Measurements from ENCODE around the gene FAM83G.
A peak's percentile ranks its signal among the peaks of the same experiment; 100 is the strongest.
"Not testable (repeated sequence)": the region's sequence is repeated elsewhere in the genome, so short reads cannot be mapped to it uniquely, and the experiment has no call there.

Gene FAM83G

GRCh38 chr17:19031729-19032128 is 27.2 kb upstream of the FAM83G start:
- DNase-seq (ENCODE audit: extremely low read depth, low read depth), result not testable (repeated sequence)
- peak; percentile 30 for TF ChIP-seq CTCF (IDR thresholded peaks at IDR 0.05; ENCODE audit: low read depth, low read length, missing control alignments)

GRCh38 chr17:19030771-19031449 is 26.3 kb upstream of the FAM83G start:
- not testable (repeated sequence) for DNase-seq (ENCODE audit: extremely low read depth, low read depth); H3K4me3 ChIP-seq (replicated peaks; ENCODE audit: low read depth, low read length)

More at GRCh38 chr17:19031729-19032128, 27.2 kb upstream of the FAM83G start:
- not testable (repeated sequence) for H3K4me3 ChIP-seq (replicated peaks; ENCODE audit: low read depth, low read length)

DNA sequence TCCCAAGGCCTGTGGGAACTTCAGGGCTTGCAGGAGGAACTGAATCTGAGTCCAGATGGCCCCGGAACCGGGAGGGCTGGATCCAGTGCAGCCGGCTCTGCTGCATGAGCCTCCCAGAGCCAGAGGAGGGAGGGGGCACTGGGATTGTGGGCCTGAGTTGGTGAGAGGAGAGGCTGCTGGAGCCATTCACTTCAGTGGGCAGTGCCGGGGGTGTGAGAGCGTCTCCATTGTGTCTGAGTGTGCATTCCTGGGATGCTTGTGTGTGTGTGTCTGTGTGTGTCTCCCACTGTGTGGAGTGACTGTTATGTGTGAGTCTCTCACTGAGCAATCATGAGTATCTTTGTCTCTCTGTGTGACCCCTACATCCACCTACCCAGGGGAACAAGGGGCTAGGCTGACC is 25.2 kb upstream of the FAM83G start:
- not testable (repeated sequence) for DNase-seq (ENCODE audit: extremely low read depth, low read depth); H3K4me3 ChIP-seq (replicated peaks; ENCODE audit: low read depth, low read length)

DNA sequence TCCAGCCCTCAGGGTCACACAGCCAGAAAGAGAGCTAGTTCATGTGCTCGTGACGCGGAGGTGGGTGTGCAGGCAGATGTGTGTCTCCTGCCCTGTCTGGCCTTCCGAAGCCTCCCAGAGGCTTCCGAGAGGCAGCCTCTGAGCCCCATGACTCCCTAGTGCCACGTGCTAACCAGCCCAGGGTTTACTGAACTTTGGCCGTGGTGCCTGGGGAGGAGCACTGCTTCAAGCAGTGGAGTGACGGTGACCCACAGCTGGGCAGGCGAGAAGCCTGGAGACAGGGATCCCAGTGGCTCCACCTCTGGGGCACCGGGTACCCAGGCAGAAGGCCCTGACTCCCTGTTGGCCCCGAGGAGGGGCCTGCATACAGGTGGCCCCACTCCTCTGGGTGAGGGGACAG is 24.1 kb upstream of the FAM83G start:
- not testable (repeated sequence) for H3K4me3 ChIP-seq (replicated peaks; ENCODE audit: low read depth, low read length); DNase-seq (ENCODE audit: extremely low read depth, low read depth)

DNA sequence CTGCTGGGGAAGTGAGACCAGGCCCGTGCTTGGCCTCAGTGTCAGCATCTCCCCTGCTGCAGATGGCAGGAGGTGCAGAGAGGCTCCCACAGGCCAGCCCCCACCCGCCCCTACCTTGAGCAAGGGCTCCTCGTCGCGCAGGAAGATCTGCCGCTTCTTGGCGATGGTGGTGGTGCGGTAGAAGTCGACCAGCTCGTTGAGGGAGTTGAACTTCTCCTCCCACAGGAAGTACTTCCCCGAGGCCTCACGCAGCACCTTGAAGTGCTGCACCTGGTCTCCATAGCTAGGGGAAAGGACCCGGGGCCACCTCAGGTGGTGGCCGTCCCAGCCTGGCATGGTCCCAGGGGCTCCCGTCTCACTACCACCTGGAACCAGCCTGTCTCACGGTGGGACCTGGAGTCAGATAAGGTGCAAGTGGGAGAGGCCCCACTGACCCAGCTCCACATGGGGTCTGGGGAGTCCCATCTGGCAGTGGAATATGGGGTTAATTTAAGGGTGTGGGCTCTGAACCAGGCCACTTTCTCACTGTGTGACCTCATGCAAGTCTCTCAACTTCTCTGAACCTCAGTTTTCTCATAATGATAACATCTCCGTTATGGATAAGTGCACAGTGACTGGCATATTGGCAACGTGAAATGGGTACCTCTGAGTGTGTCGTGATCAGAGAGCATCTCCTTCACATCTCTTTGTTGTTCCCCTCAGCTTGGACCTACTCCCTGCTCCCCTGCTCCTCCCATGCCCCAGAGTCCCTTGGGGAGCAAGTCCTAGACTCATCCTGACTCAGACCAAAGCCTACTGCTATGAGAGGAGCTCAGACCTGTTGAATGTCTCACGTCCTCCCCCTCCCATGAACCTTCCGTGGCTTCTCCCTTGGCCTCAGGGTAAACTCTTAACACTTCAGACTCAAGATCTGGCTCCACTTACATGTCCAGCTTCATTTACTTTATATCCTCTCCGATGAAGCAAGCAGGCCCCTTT is 19.8 kb upstream of the FAM83G start:
- DNase-seq (ENCODE audit: extremely low read depth, low read depth), result no peak
- TF ChIP-seq CTCF (IDR thresholded peaks at IDR 0.05; ENCODE audit: low read depth, low read length, missing control alignments), result no peak
- no peak overlapping the region for H3K4me3 ChIP-seq (replicated peaks; ENCODE audit: low read depth, low read length)

- H3K4me3 ChIP-seq (replicated peaks; ENCODE audit: low read depth, low read length), result no peak overlapping the region
- no peak for TF ChIP-seq CTCF (IDR thresholded peaks at IDR 0.05; ENCODE audit: low read depth, low read length, missing control alignments)
- DNase-seq (ENCODE audit: extremely low read depth, low read depth), result no peak
Observed at GRCh38 chr17:19023209-19023999, 18.8 kb upstream of the FAM83G start.

DNA sequence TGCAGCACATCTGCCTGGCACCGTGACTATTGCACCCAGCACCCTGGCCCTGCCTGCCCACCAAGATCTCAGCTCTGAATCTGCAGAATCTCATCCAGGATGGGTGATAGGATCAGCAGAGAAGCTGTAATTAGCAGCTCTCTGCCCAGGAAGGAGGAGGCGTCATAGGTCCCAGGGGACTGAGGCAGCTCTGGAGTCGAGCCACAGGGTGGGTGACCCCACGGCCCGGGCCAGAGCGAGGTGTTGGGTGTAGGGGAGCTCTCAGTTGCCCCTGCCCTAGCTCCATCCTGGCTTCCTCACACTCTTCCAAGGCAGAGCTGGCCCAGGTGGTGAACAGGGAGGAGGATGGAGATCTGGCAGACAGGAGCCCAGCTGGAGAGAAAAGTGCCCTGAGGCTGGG is 18.2 kb upstream of the FAM83G start:
- no peak overlapping the region for H3K4me3 ChIP-seq (replicated peaks; ENCODE audit: low read depth, low read length)
- DNase-seq (ENCODE audit: extremely low read depth, low read depth), result no peak
- TF ChIP-seq CTCF (IDR thresholded peaks at IDR 0.05; ENCODE audit: low read depth, low read length, missing control alignments), result no peak

GRCh38 chr17:19022128-19022527 is 17.6 kb upstream of the FAM83G start:
- H3K4me3 ChIP-seq (replicated peaks; ENCODE audit: low read depth, low read length), result no peak overlapping the region
- no peak for DNase-seq (ENCODE audit: extremely low read depth, low read depth)
- TF ChIP-seq CTCF (IDR thresholded peaks at IDR 0.05; ENCODE audit: low read depth, low read length, missing control alignments), result no peak
